ENCODE measurements around the gene AP3B1.

AP3B1 gene

DNA sequence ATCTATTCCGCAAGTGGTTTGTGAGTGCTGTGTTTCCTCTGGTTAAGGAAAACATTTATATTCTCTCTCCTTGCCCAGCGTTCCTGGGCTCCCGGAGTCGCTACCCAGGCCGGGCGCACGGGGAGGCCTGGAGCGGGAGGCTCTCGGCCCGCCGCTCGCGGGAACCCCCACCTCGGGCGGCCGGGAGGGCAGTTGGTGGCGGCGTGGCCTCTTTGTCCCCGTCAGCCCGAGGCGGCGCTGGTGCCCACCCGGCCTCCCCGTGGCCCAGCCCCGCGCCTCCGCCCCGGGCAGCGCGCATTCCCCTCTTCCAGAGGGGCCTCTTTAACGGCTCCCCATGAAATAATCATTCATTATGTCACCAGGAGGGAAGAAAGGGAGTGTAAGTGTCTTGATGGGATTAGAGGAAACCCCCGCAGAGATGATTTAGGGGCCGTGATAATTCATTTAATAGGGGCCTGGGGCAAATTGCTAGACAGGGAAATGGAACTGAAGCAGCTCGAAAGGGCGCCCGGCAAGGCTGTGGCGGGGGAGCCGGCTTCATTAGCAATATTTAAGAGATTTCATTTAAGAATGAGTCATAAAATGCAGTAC, 336.5 kb downstream of the AP3B1 start:
- Histone ChIP-seq H3K27me3 (ENCODE audit: insufficient read depth, poor library complexity, severe bottlenecking) (no peaks in the 10 kb centered on the region), H3K4me3 (replicated peaks; ENCODE audit: insufficient read depth, low read length) (no peak overlapping the region), H3K27ac (replicated peaks) (no peak overlapping the region)
- TF ChIP-seq GABPA (IDR thresholded peaks at IDR 0.05; ENCODE audit: low read depth), result no peak
- TF ChIP-seq, protein P1, sequence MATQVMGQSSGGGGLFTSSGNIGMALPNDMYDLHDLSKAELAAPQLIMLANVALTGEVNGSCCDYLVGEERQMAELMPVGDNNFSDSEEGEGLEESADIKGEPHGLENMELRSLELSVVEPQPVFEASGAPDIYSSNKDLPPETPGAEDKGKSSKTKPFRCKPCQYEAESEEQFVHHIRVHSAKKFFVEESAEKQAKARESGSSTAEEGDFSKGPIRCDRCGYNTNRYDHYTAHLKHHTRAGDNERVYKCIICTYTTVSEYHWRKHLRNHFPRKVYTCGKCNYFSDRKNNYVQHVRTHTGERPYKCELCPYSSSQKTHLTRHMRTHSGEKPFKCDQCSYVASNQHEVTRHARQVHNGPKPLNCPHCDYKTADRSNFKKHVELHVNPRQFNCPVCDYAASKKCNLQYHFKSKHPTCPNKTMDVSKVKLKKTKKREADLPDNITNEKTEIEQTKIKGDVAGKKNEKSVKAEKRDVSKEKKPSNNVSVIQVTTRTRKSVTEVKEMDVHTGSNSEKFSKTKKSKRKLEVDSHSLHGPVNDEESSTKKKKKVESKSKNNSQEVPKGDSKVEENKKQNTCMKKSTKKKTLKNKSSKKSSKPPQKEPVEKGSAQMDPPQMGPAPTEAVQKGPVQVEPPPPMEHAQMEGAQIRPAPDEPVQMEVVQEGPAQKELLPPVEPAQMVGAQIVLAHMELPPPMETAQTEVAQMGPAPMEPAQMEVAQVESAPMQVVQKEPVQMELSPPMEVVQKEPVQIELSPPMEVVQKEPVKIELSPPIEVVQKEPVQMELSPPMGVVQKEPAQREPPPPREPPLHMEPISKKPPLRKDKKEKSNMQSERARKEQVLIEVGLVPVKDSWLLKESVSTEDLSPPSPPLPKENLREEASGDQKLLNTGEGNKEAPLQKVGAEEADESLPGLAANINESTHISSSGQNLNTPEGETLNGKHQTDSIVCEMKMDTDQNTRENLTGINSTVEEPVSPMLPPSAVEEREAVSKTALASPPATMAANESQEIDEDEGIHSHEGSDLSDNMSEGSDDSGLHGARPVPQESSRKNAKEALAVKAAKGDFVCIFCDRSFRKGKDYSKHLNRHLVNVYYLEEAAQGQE (IDR thresholded peaks at IDR 0.05; ENCODE audit: insufficient replicate concordance, low read depth), result no peak
- TF ChIP-seq POLR2AphosphoS5 (IDR thresholded peaks at IDR 0.05; ENCODE audit: low read depth), result no peak
- TF ChIP-seq SPI1 (IDR thresholded peaks at IDR 0.05; ENCODE audit: borderline replicate concordance, low read depth), result no peak
- TF ChIP-seq, protein P2, sequence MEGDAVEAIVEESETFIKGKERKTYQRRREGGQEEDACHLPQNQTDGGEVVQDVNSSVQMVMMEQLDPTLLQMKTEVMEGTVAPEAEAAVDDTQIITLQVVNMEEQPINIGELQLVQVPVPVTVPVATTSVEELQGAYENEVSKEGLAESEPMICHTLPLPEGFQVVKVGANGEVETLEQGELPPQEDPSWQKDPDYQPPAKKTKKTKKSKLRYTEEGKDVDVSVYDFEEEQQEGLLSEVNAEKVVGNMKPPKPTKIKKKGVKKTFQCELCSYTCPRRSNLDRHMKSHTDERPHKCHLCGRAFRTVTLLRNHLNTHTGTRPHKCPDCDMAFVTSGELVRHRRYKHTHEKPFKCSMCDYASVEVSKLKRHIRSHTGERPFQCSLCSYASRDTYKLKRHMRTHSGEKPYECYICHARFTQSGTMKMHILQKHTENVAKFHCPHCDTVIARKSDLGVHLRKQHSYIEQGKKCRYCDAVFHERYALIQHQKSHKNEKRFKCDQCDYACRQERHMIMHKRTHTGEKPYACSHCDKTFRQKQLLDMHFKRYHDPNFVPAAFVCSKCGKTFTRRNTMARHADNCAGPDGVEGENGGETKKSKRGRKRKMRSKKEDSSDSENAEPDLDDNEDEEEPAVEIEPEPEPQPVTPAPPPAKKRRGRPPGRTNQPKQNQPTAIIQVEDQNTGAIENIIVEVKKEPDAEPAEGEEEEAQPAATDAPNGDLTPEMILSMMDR (IDR thresholded peaks at IDR 0.05; ENCODE audit: insufficient read depth, low read length), result no peak
- no peak for DNase-seq (ENCODE audit: low read depth in 1 of 2, low spot score in 1 of 2)

DNA sequence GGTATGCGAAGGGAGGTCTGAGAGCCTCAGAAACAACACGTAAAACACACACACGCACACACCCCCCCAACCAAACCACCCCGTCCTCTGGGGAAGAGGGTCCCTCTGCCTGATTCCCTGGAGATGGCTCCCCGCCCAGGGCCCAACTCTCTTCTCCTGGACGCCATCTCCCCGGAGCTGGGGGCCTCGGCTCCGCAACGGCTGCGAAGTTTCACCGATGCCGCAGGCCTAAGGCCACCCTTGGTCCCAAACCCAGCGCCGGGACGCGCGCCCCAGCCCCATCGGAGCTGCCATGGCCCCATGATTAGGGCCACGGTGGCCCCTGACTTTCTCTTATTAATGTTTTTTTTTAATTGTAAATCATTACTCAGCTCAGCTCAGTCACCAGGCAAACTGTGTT, 337.0 kb downstream of the AP3B1 start:
- H3K27ac ChIP-seq (replicated peaks), result no peak overlapping the region
- no peak for DNase-seq (ENCODE audit: low read depth in 1 of 2, low spot score in 1 of 2)
- H3K27me3 ChIP-seq (ENCODE audit: insufficient read depth, poor library complexity, severe bottlenecking), result no peaks in the 10 kb centered on the region
- no peak overlapping the region for H3K4me3 ChIP-seq (replicated peaks; ENCODE audit: insufficient read depth, low read length)
- TF ChIP-seq, protein P1 (IDR thresholded peaks at IDR 0.05; ENCODE audit: insufficient replicate concordance, low read depth), result no peak
- TF ChIP-seq GABPA (IDR thresholded peaks at IDR 0.05; ENCODE audit: low read depth) (no peak), POLR2AphosphoS5 (IDR thresholded peaks at IDR 0.05; ENCODE audit: low read depth) (no peak), SPI1 (IDR thresholded peaks at IDR 0.05; ENCODE audit: borderline replicate concordance, low read depth) (no peak)
- TF ChIP-seq, protein P2 (IDR thresholded peaks at IDR 0.05; ENCODE audit: insufficient read depth, low read length), result no peak

DNA sequence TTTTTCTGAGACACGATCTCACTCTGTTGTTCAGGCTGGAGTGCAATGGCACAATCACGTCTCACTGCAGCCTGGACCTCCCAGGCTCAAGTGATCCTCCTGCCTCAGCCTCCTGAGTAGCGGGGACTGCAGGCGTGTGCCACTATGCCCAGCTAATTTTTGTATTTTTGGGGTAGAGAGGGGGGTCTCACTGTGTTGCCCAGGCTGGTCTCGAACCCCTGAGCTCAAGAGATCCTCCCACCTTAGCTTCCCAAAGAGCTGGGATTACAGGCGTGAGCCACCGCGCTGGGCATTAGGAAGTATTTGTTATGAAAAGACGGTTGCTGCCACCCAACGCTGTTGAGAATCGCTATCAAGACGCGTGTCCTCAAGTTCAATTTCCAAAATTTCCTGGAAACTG, 337.4 kb downstream of the AP3B1 start:
- Histone ChIP-seq H3K4me3 (replicated peaks; ENCODE audit: insufficient read depth, low read length) (no peak overlapping the region), H3K27me3 (ENCODE audit: insufficient read depth, poor library complexity, severe bottlenecking) (no peaks in the 10 kb centered on the region), H3K27ac (replicated peaks) (no peak overlapping the region)
- TF ChIP-seq SPI1 (IDR thresholded peaks at IDR 0.05; ENCODE audit: borderline replicate concordance, low read depth) (no peak), GABPA (IDR thresholded peaks at IDR 0.05; ENCODE audit: low read depth) (no peak), POLR2AphosphoS5 (IDR thresholded peaks at IDR 0.05; ENCODE audit: low read depth) (no peak)
- TF ChIP-seq, protein P1 (IDR thresholded peaks at IDR 0.05; ENCODE audit: insufficient replicate concordance, low read depth), result no peak
- TF ChIP-seq, protein P2 (IDR thresholded peaks at IDR 0.05; ENCODE audit: insufficient read depth, low read length), result no peak
- no peak for DNase-seq (ENCODE audit: low read depth in 1 of 2, low spot score in 1 of 2)
